GM21367 (cell line): ENCODE data around the gene MYO1E.
A peak's percentile ranks its signal among the peaks of the same experiment; 100 is the strongest.

Experiments
- ATAC-seq: cut with Tn5 transposase; IDR thresholded peaks from one replicate; pipeline ENCODE4 v1.9.1; 2021; ENCODE audit not compliant: unreplicated experiment

The MYO1E gene

DNA sequence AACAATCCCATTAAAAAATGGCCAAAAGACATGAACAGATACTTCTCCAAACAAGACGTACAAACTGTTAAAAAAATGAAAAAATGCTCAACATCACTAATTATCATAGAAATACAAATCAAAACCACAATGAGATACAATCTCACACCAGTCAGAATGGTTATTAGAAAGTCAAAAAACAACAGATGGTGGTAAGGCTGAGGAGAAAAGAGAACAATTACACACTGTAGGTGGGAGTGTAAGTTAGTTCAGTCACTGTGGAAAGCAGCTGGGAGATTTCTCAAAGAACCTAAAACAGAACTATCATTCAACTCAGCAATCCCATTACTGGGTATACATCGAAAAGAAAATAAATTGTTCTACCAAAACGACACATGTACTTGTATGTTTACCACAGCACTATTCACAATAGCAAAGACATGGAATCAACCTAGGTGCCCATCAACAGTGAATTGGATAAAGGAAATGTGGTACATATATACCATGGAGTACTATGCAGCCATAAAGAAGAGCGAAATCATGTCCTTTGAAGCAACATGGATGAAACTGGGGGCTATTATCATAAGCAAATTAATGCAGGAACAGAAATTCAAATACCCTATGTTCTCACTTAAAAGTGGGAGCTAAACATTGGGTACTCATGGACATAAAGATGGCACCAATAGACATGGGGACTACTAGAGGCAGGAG is 51.5 kb downstream of the MYO1E start:
- no peak for ATAC-seq

DNA sequence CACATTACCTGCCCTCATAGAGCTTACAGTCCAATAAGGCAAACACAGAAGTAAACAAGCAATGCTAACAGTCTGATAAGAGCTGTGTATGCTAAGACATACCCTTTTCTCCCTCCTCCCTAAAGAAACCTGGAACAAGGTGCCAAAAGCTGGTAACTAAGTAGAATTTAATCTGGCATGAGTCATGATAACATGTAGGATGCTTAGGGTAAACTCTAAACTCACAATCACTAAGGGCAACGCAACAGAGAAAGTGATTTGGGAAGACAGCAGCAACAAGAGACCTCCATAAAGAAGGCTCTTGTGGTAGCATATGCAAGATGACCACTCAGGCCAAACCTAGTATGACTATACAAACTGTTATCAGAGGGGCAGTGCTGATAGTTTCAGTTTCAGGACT is 55.5 kb downstream of the MYO1E start:
- ATAC-seq: no peak

DNA sequence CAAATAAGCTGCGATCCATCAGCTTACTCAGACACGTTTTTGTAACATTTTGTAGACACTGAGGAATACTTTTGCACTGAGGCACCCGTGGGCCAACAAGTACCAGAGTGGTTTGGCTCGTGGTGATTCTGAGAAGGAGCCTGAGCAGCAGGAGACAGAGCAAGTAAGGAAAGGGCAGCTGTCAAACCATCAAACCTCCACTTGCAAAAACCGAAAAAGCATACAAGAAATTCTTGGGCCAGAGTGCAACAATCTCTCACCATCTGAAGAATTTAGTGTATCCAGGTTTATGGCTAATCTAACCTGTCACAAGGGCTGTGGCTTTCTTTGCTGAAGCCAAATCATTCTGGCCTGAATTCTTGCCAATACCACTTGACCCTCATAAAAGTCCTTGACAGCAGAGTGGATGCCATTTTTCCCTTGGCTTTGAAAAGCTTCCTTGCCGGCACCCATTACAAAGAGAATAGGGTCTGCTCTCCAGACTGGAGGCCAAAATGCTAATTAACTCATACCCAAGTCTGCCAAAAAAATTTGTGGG is 56.7 kb downstream of the MYO1E start:
- ATAC-seq: no peak

DNA sequence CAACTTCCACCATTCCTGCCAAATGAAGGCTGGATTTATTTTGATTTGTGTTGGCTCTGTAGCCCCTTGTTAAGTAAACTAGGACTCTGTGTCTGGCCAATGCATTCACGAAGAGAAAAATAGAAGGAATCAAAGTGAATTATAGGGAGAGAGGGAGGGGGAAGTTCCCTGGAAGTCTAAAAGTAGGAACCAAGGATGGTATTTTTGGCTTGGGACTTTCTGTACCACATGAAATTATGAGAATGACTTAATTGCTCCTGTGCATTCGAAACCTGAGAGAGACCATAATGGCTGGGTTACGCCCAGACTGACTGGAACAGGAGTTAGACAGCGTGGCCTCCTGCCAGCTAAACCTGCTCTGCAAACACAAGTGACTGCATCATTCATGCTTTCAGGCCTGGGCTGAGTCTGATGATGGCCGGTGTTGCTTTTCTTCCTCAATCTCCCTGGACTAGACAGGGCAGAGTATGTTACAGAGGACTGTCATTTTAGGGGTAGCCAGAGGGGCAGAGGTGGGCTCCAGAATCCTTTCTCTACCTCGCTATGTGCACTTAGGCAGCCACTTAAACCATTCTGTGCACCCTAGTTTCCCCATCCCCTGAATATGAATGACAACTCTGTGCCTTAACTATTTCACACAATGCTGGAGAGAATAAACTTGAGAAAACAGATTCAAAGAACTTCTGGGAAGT is 58.9 kb downstream of the MYO1E start:
- peak; percentile 61 for ATAC-seq

DNA sequence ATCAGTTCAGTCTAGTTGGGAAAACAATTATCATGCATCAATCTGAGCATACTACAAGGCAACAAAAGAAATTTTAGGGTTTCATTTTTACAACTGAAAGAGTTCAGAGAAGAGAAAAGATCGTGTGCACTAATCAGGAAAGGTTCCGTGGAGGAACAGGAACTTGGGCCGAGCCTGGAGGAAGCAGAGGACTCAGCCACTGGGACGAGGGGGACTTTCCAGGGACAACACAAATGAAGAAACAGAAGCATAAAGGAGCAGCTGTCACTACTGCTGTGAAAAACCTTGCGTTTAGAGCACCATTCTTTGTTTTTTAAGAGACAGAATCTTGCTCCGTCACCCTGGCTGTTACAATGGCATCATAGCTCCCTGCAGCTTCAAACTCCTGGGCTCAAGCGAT is 60.5 kb downstream of the MYO1E start:
- no peak for ATAC-seq

DNA sequence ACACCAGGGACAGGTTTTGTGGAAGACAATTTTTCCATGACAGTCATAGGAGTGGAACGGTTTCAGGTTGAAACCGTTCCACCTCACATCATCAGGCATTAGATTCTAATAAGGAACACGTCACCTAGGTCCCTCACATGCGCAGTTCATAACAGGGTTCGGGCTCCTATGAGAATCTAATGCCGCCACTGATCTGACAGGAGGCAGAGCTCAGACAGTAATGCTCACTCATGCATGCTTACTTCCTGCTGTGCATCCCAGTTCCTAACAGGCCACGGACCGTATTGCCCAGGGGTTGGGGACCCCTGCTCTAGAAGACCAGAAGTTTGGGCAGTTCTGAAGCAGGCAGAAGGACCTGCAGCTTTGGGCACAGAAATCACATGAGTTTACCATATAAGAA is 61.5 kb downstream of the MYO1E start:
- ATAC-seq: no peak

DNA sequence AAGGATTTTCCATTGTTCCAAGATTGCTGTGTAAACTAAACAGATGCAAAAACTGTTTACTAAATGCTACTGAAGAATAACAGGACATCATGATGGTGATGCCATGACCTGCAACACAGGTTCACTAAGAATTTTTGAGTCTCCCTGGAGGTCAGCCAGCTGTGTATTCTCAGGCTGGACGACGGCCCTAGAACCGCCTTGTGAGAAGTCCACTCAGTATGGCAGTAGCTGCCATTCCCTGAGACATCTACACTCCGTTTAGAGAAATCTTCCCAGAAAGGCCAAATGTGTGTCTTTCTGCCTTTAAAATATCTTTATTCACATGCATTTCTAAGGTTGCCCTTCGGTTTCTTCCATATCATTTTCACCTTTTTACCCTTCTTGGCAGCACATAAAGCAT is 63.3 kb downstream of the MYO1E start:
- ATAC-seq: no peak

DNA sequence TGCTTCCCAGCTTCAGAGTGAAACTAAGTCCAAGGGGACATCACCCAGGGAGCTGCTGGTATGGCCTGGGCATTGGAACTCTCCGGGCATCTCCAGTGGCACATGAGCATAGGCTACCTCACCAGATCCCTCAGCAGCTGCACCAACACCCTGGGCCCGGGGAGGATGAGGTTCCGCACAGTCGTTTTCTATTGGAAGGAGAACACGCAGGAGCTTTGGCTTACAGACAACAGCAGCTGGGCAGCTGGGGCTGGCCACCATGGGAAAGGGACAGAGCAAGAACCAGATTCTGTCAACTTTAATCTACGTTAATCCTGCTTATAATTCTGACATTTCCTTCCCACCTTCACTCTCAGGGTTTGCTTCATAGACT is 65.5 kb downstream of the MYO1E start:
- ATAC-seq: no peak

DNA sequence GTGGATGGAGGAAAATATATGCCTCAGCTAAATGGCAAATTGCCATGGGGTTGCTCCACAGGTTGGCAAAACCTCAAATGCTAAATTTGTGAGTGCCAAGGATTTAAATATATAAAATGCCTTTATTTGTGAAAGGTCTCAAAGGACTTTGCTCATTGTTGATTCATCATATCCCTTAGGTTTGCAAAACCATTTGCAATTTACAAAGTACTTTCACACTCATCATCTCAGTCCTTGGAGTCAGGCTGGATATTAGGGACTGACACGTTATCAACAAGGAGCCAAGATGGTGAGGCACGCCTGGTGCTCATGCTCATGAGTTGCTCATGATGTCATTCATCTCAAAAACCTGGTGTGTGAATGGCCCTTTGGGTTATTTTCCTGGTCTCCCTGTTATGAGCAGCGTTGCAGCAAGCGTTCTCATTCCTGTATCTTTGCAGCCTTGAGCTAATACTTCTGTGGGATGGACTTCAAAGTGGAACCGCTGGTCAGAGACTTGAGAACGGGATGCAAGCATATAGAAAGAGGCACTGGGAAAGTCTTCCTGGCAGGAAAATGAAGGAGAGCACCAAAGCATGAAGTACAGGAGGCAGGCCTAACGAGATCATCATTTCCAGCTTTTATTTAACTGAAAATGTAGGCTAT is 66.0 kb downstream of the MYO1E start:
- no peak for ATAC-seq

DNA sequence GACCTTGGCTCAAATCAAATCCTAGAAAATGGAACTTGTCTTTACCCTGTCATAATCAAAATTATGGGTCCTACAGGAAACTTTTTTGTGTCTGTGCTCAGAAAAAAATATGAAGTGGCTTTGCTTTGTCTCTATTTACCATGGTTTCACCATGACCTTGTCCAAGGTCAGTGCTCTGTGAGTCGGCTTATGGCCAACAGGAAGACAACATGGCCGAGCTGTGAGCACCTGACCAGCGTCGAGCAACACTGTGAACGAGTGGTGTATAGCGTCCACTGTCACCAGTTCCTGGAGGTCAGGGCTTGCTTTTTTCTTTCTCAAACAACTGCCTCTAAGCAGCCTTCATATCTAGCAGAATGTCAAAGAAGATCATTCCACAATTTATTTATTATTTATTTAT is 67.9 kb downstream of the MYO1E start:
- no peak for ATAC-seq

DNA sequence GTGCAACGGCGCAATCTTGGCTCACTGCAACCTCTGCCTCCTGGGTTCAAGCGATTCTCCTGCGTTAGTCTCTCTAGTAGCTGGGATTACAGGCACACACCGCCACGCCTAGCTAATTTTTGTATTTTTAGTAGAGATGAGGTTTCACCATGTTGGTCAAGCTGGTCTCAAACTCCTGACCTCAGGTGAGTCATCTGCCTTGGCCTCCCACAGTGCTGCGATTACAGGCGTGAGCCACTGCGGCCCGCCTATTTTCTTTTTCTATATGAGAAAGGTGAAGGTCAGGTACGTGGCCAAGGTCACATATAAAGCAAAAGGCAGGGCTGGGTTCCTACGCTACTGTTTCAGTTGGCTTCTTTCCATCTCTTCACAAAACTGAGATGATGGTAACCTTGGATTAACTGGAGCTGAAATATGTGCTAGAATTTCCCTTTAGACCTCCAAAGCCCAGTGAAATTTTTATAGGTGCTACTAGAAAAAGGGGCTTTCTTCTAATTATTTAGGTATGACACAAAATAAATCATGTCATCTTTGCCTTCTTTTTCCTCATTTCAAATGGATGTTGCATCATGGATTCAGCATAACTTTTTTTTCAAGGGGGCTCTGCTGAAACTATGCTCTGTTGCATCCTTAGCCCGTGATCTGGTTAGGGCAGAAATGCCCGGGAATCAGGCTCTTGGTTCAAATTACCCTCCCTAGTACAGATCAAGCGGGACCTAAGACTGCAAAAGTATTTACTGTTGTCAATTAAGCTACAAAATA is 68.5 kb downstream of the MYO1E start:
- no peak for ATAC-seq

DNA sequence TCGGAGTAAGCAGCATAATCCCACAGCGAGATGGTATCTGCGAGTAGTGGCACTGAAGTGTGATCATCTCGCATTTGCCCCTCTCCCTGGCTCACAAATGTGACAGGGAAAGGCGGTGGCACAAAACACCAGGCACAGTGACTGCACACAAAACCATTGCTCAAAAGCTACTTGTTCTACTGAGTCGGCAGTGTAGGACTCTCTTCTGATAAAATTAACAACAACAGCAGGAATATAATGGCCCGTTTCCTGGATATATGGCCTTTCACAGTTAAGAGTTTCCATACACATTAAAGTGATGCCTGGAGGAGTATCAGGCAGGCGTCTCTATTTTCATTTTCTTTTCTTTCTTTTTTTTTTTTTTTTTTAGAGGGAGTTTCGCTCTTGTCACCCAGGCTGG is 69.0 kb downstream of the MYO1E start:
- no peak for ATAC-seq

DNA sequence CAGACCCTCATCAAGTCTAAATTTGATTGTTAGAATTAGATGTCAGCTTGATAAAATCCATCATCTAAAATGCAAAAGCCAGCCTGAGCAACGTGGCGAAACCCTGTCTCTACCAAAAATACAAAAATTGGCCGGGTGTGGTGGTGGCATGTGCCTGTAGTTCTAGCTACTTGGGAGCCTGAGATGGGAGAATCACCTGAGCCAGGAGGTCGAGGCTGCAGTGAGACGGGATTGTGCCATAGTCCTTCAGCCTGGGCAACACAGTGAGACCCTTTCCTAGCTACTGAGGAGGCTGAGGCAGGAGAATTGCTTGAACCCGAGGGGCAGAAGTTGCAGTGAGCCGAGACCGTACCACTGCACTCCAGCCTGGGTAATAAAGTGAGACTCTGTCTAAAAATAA is 69.5 kb downstream of the MYO1E start:
- no peak for ATAC-seq

DNA sequence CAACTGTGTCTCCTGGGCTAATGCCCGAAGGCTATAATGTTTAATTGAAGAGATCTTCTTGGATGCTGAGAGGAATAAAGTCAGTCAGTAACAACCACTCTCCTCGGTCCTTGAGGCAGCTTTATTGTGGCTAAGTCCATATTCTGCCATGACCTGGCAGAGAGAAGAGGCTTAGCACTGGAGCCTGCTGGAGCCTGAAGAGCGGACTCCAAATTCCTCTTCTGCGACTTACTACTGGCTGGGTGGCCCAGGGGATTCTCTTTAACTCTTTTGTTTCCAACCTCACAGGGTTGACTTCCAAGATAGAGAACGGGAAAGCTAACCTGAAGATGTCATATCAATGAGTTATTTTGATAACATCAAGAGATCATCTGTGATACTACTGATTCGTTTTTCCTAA is 71.1 kb downstream of the MYO1E start:
- no peak for ATAC-seq

DNA sequence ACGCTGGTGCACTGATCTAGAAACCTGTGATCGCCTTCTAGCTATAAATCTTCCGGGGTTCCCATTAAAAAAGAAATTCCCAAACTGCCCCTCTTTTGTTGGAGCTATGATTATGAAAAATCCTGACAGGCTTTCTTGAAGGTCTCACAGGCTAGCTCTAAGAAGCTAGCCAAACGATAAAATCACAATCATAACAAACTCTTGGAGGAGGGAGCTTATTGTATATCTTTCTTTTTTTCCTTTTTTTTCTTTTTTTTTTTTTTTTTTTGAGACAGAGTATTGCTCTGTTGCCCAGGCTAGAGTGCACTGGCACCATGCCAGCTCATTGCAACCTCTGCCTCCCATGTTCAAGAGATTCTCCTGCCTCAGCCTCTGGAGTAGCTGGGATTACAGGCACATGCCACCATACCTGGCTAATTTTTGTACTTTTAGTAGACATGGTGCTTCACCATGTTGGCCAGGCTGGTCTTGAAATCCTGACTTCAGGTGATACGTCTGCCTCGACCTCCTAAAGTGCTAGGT is 72.0 kb downstream of the MYO1E start:
- no peak for ATAC-seq

DNA sequence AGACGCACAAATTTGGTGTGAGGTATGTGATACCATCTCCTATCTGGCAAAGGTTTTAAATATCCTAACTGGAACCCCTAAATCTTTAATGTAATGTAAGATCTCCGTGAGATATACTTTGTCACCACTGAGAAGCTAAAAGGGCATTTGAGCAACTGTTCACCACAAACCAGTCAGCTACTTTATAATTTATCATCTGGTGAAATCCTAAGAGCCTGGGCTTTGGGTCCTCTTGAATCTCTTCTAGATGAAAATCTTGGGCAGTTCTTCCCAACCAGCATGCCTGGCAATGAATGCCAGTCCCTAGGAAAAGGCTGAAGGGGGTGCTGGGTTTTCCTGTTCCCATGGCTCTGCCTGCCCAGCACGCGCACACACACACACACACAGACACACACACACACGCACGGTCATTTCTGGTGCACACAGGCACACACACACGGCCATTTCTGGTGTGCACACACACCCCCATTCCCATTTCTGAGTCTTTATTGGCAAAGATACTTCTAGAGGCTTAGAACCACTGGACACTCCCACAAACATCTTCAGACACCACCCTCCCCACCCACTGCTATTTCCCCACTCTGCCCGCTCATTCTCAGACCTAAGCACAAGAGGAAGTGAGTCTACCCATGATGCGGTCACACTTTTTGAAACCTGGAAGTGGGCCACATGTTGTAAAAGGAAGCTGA is 72.6 kb downstream of the MYO1E start:
- ATAC-seq: peak; percentile 51

DNA sequence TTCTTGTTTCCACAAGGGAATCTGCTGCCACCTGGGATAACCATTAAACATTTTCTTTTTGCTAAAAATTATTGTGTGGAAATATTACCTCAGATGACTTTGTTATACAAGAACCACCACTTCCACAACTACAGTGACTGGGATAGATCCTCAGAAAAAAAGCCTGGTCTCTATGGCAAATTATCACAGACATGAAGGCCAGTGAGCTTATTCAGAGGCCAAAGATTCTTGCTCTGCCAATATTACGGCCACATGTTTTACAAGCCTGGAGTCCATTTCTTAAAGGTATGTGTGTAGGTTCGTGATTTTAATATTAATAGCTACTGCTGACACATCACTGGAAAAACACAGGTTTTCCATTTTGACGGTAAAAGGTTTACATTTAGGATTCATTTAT is 73.8 kb downstream of the MYO1E start:
- ATAC-seq: no peak

DNA sequence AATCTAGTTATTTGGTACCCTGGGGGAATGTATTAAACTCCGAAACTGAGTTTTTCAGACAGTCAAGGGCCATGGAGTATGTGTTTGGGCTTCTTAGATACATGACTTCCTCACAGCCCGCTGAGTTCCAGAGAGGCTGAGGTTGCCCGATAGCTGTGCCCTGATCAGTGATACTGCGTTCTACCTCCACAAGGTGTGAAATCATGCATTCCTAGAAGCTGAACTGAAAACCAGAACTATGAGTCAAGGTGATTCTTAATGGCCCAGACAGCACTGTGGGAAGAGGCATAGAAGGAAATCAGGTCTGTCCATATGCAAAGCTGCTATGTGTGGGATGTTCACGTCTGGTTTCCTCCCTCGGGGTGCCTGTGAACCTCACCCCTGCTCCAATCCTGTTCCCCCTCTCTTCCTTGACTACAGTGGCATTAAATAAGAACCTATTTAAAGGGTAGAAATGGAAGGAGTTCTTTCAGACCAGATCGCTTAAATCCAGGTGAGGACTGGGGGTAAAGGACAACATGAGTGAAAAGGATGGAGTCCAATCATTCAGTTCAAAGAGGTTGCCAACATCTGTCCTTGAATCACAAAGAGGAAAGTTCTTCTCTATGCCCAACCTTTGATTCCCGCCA is 74.3 kb downstream of the MYO1E start:
- peak; percentile 65 for ATAC-seq

DNA sequence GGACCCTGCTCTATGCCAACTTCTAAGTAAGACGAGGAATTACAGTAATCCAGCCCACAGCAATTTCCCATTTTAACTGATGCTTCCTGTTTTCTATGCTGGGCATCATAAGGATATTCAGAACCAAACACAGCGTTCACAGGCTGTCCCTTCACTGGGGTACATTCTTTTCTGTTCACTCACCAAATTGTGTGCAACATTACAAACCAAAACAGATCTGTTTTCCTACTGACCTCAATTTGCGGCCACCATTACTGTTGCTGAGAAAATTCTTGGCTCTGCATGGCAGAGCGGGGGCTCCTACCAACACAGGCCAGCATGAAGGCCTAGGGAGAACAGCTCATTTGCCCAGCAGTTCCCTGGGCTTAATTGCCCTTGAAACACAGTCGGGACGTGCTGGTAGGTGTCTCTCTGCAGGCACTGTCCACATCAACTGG is 76.5 kb downstream of the MYO1E start:
- ATAC-seq: no peak
